Measurements from ENCODE around the gene GTF2IRD1.
A peak's percentile ranks its signal among the peaks of the same experiment; 100 is the strongest.
"Not testable (repeated sequence)": the region's sequence is repeated elsewhere in the genome, so short reads cannot be mapped to it uniquely, and the experiment has no call there.

GTF2IRD1 gene

DNA sequence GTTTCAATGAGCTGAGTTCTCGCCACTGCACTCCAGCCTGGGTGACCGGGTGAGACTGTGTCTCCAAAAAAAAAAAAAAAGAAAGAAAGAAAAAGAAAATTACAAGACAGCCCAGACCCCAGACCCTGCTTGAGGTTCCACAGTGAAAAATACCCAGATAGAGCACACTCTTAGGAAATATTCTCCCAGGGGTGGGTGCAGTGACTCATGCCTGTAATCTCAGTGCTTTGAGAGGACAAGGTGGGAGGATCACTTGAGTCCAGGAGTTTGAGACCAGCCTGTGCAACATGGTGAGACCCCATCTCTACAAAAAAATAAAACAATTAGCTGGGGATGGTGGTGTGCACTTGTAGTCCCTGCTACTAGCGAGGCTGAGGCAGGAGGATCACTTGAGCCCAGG lies 41.1 kb upstream of the GTF2IRD1 start:
- no peak for FAIRE-seq
- no peak for DNase-seq (ENCODE audit: insufficient read length)
- TF ChIP-seq TAF1 (IDR thresholded peaks at IDR 0.05; ENCODE audit: borderline replicate concordance, low read depth, low read length) (no peak), POLR2AphosphoS5 (IDR thresholded peaks at IDR 0.05; ENCODE audit: low read depth, low read length) (no peak), POLR2A (IDR thresholded peaks at IDR 0.05; ENCODE audit: low read depth, low read length) (no peak)

DNA sequence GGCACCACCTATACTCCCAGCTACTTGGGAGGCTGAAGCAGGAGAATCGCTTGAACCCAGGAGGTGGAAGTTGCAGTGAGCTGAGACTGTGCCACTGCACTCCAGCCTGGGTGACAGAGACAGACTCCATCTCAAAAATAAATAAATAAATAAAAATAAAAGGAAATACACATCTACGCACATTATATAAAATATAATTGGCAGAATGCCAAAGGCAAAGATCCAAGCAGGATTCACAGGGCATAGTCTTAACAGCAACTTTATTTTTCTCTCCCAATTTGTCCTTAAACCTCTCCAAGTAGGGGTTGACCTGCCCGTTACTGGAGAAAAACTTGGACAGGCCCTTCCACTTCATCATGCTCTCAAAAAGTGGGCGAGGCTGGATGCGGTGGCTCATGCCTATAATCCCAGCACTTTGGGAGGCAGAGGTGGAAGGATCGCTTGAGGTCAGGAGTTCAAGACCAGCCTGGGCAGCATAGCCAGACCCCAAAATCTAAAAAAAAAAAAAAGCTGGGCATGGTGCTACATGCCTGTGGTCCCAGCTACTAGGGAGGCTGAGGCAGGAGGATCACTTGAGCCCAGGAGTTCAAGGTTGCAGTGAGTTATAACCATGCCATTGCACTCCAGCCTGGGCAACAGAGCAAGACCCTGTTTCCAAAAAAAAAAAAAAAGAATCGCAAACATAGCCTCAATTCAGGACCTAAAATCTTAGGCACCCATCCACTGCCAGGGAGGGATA lies 38.9 kb upstream of the GTF2IRD1 start:
- not testable (repeated sequence) for FAIRE-seq; DNase-seq (ENCODE audit: insufficient read length)

DNA sequence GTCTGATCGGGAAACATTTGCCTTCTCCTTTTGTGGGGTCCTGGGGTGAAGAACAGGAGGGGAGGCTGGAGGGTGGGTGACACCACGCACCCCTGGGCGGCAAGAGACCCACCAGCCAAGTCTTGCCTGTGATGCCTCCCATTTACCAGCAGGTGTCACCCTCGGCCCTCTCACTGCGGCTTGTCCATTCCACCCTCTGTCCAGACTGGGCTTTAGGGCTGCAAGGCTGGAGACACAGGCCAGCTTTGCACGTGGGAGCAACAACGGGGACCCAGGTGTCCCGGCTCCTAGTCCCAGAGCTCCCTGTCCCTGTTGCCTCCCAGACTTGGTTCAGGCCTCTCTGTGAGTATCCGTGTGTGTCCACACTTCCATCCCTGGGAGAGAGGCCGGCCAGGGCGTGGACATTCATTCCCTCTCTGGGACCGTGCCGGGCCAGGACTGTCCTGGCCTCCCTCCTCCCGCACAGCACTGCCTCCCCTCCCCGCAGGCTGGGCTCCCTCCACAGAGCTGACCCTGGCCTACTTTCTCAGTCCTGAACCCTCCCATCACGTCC lies 36.2 kb upstream of the GTF2IRD1 start:
- DNase-seq (ENCODE audit: insufficient read length) (peak; percentile 87), FAIRE-seq (peak; percentile 75)
- TF ChIP-seq POLR2AphosphoS5 (IDR thresholded peaks at IDR 0.05; ENCODE audit: low read depth, low read length) (no peak), POLR2A (IDR thresholded peaks at IDR 0.05; ENCODE audit: low read depth, low read length) (no peak), TAF1 (IDR thresholded peaks at IDR 0.05; ENCODE audit: borderline replicate concordance, low read depth, low read length) (no peak)

DNA sequence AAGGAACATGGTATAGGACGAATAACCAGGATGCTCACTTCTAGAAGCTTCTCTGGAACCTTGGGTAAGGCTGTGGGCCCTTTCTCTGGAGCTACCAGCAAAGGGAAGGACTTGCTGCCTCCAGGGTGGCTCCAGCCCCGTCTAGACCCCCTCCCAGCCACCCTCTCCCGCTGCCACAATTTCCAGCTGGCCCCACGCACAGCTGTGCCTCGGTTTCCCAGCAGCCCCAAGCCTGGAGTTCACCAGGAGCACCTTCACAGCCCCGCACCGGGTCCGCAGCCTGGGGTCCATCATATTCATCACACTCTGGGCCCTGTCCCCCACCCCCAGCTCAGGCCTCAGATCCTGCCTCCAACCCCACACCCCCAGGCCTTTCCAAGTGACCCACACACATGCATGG lies 35.6 kb upstream of the GTF2IRD1 start:
- no peak for TF ChIP-seq POLR2A (IDR thresholded peaks at IDR 0.05; ENCODE audit: low read depth, low read length)
- no peak for TF ChIP-seq TAF1 (IDR thresholded peaks at IDR 0.05; ENCODE audit: borderline replicate concordance, low read depth, low read length)
- no peak for TF ChIP-seq POLR2AphosphoS5 (IDR thresholded peaks at IDR 0.05; ENCODE audit: low read depth, low read length)
- DNase-seq (ENCODE audit: insufficient read length) = no peak
- FAIRE-seq = no peak

DNA sequence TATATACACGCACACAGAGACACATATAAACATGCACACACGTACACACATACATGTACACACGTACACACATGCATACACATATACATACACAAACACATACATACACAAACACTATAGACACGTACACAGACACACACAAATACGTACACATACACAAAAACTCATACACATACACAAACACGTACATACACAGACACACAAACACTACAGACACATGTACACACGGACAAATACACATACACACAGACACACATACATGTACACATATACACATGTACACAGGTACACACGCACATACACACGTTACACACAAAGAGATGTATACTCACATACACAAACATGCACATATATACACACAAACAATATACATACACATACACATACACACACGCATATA lies 35.2 kb upstream of the GTF2IRD1 start:
- TF ChIP-seq TAF1 (IDR thresholded peaks at IDR 0.05; ENCODE audit: borderline replicate concordance, low read depth, low read length) (no peak), POLR2AphosphoS5 (IDR thresholded peaks at IDR 0.05; ENCODE audit: low read depth, low read length) (no peak), POLR2A (IDR thresholded peaks at IDR 0.05; ENCODE audit: low read depth, low read length) (no peak)
- no peak for DNase-seq (ENCODE audit: insufficient read length)
- no peak for FAIRE-seq

DNA sequence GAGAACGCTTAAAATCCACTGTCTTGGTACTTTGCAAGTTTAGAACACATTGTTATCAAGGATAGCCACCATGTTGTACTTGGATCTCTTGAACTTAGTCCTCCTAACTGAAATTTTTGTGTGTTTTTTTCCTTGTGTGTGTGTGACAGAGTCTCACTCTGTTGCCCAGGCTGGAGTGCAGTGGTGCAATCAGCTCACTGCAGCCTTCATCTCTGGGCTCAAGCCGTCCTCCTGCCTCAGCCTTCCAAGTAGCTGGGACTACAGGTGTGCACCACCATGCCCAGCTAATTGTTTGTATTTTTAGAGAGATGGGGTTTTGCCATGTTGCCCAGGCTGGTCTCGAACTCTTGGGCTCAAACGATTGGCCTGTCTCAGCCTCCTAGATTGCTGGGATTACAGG lies 34.5 kb upstream of the GTF2IRD1 start:
- not testable (repeated sequence) for DNase-seq (ENCODE audit: insufficient read length); FAIRE-seq

DNA sequence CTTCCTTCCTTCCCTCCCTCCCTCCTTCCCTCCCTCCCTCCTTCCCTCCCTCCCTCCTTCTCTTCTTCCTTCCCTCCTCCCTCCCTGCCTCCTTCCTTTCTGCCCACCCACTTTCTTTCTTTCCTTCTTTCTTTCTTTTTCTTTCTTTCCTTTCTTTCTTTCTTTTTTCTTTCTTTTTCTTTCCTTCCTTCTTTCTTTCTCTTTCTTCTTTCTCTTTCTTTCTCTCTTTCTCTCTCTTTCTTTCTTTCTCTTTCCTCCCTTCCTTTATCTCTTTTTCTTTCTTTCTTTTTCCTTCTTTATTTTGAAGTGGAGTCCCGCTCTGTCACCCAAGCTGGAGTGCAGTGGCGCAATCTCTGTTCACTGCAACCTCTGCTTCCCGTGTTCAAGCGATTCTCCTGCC lies 33.7 kb upstream of the GTF2IRD1 start:
- no peak for FAIRE-seq

DNA sequence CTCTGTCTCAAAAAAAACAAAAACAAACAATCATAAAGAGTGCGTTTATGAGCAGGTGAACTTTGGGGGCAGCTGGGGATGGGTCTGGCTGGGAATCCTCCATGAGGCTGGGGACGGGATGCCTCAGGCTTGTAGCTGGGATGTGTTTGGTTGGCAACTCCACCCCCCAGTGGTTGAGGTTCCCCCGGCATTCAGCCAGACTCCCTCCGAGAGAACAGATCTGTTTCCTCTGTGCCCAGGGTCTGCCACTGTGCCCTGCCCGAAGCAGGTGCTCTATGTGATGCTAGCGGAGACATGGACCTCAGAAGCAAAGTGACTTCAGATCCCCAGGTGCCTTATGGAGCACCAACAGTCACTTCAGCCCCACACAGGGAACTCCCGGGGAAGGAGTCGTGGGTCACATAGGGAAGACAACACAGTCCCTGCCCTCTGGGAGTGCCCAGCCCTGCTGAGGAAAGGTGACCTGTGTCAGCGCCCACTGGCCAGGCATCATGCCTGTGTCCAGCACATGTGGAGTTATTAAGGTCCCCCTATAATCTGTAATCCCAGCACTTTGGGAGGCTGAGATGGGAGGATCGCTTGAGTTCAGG lies 29.3 kb upstream of the GTF2IRD1 start:
- TF ChIP-seq TAF1 (IDR thresholded peaks at IDR 0.05; ENCODE audit: borderline replicate concordance, low read depth, low read length) (no peak), POLR2A (IDR thresholded peaks at IDR 0.05; ENCODE audit: low read depth, low read length) (no peak), POLR2AphosphoS5 (IDR thresholded peaks at IDR 0.05; ENCODE audit: low read depth, low read length) (no peak)
- DNase-seq (ENCODE audit: insufficient read length) = no peak
- no peak for FAIRE-seq

More for the DNA sequence above, 33.7 kb upstream of the GTF2IRD1 start:
- DNase-seq (ENCODE audit: insufficient read length) = no peak
- TF ChIP-seq POLR2A (IDR thresholded peaks at IDR 0.05; ENCODE audit: low read depth, low read length) (no peak), POLR2AphosphoS5 (IDR thresholded peaks at IDR 0.05; ENCODE audit: low read depth, low read length) (no peak), TAF1 (IDR thresholded peaks at IDR 0.05; ENCODE audit: borderline replicate concordance, low read depth, low read length) (no peak)

DNA sequence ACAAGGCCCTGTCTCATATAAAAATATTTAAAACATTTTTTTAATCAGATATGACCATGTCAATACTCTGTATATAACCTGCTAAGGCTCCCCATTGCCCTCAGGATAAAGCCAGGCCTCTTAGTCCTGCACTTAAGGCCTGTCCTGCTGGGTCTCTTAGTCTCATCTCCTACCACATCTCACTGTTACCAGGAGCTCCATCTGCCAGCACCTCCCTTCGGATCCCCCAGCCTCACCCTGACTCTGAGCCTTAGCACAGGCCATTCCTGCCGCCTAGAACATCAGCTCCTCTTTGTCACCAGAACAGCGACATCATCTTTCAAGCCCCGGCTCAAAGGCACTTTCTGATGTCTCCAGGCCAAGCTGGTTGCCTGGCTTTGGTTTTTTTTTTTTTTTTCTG lies 25.7 kb upstream of the GTF2IRD1 start:
- DNase-seq (ENCODE audit: insufficient read length) (no peak), FAIRE-seq (no peak)
- TF ChIP-seq POLR2AphosphoS5 (IDR thresholded peaks at IDR 0.05; ENCODE audit: low read depth, low read length) (no peak), POLR2A (IDR thresholded peaks at IDR 0.05; ENCODE audit: low read depth, low read length) (no peak), TAF1 (IDR thresholded peaks at IDR 0.05; ENCODE audit: borderline replicate concordance, low read depth, low read length) (no peak)

DNA sequence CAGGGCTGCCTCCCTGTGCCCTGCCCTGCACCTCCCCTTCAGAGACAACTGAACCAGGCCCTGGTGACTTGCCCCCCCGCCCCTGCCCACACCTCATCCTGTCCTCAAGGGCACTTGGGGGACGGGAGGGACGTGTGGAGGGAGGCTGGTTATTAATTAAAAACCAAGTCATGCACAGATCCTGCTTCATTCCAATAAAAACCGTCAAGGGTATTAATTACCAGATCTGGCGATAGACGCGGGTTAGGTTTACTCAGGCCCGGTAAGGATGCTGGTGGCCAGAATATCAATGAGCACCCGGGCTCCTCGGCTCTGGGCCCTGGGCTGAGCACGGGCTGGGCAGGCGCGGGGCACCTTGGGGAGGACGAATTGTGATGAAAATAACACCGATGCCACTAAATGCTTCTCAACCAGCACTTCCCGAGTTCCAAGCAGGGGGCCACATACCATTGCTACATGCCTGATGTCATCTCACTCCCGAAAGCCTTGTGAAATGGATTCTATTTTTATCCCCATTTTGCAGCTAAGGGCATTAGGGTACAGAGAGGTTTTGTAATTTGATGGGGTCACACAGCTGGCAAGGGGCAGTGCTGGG lies 24.5 kb upstream of the GTF2IRD1 start:
- FAIRE-seq (no peak), DNase-seq (ENCODE audit: insufficient read length) (no peak)
- TF ChIP-seq POLR2AphosphoS5 (IDR thresholded peaks at IDR 0.05; ENCODE audit: low read depth, low read length) (no peak), TAF1 (IDR thresholded peaks at IDR 0.05; ENCODE audit: borderline replicate concordance, low read depth, low read length) (no peak), POLR2A (IDR thresholded peaks at IDR 0.05; ENCODE audit: low read depth, low read length) (no peak)

DNA sequence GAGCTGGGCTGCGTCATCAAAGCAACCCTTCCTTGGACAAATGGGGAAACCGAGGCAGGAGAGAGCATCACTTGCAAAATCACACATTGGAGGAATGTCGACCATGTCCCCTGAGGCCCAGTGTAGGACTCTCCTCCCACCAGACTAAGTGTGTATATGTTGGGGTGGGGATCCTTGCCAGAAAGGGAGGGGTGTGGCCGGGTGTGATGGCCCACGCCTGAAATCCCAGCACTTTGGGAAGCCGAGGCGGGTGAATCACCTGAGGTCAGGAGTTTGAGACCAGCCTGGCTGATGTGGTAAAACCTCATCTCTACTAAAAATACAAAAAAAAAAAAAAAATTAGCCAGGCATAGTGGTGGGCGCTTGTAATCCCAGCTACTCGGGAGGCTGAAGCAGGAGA lies 23.3 kb upstream of the GTF2IRD1 start:
- not testable (repeated sequence) for DNase-seq (ENCODE audit: insufficient read length); FAIRE-seq

DNA sequence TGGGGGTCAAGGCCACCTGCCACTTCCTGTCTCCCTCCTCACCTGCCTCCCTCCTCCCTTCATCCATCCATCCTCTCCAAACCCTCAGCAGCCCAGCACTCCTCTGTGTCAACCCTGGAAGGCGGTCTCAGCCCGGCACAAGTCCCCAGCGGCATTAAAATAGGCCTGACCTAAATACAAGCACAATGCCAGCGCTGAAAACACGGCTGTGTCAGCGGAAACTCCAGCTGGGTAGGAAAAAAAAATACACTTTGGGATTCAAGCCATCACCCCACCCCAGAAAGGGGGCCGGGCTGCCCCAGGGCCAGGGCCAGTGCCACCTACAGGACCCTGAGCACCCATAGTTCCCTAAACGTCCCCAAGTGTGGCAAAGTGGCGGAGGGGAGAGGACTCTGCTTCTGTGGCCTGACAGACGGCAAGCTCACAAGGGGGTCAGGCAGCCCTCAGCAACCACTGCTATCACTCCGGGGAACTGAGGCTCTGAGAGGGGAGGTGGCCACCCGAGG lies 22.7 kb upstream of the GTF2IRD1 start:
- TF ChIP-seq POLR2AphosphoS5 (IDR thresholded peaks at IDR 0.05; ENCODE audit: low read depth, low read length) (no peak), TAF1 (IDR thresholded peaks at IDR 0.05; ENCODE audit: borderline replicate concordance, low read depth, low read length) (no peak), POLR2A (IDR thresholded peaks at IDR 0.05; ENCODE audit: low read depth, low read length) (no peak)
- FAIRE-seq = no peak
- no peak for DNase-seq (ENCODE audit: insufficient read length)

DNA sequence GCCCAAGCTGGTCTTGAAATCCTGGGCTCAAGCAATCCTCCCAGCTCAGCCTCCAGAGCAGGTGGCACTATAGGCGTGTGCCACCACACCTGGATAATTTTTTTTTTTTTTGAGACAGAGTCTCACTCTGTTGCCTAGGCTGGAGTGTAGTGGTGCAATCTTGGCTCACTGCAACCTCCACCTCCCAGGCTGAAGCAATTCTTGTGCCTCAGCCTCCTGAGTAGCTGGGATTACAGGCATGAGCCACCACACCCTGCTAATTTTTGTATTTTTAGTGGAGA lies 16.5 kb upstream of the GTF2IRD1 start:
- DNase-seq (ENCODE audit: insufficient read length); FAIRE-seq: not testable (repeated sequence)
